ENCODE data around the gene RHOJ. TPM values are rescaled to one million over a fixed set of nuclear protein-coding genes. Genes with fewer than 3 reads are reported as not detected.

RHOJ gene
- total and polyA plus RNA-seq, 10 of the 15 experiments (the other 5 are each of a cell fraction or from before 2014, with no cell fraction given), result not detected

DNA sequence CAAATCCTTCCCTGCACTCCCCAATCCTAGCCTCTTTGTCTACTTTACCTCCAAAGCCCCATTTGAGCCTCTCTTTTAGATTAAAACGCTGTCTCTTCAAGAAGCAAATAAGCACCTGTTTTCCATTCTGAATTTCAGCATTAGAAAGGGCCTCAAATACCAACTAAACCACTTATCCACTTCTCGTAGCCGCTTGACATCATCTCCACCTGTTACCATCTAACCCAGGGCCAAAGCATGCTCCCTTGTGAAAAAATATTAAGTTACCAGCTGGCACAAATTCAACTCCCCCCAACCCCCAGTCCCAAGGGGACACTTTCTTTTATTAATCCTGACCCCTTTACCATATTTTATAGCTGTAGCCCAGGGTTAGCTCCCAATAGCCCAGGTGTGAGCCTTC is 71.4 kb downstream of the RHOJ start:
- Histone ChIP-seq H3K9me3 (replicated peaks; ENCODE audit: control insufficient read depth, insufficient read depth, low read length) (no peaks in the 10 kb centered on the region), H3K36me3 (ENCODE audit: control insufficient read depth in 2 of 2, insufficient read depth in 2 of 2, low read length in 1 of 2) (no peaks in the 10 kb centered on the region), H3K4me2 (ENCODE audit: control insufficient read depth, insufficient read depth) (no peak overlapping the region), H2AFZ (ENCODE audit: control insufficient read depth, low read depth, low read length) (no peak overlapping the region), H4K20me1 (ENCODE audit: control insufficient read depth, insufficient read depth) (no peaks in the 10 kb centered on the region), H3K27ac (ENCODE audit: control insufficient read depth, insufficient read depth) (no peak overlapping the region), H3K79me2 (ENCODE audit: control insufficient read depth, insufficient read depth, low read length) (no peaks in the 10 kb centered on the region), H3K4me3 (no peak overlapping the region), H3K9ac (ENCODE audit: control insufficient read depth, insufficient read depth, low read length) (no peak overlapping the region), H3K27me3 (replicated peaks in 1 of 2; ENCODE audit: control insufficient read depth in 2 of 2, insufficient read depth in 2 of 2, low read length in 1 of 2) (peaks cover 0 to 3% of the 10 kb centered on the region in 2 experiments; a peak in 1 of 4 replicates), H3K4me1 (ENCODE audit: control insufficient read depth, insufficient read depth, low read length) (no peaks in the 10 kb centered on the region)
- ChIA-PET POLR2A (no interaction called here), SMC1A (ENCODE audit: uncharacterized antibody, unreplicated experiment) (interaction anchor here (0.6 to 1.0 kb wide), 2 partner anchors 102 to 1107 kb away, joined by 3 to 4 read pairs; no protein-coding TSS in a partner anchor), RAD21 (ENCODE audit: unreplicated experiment) (interaction anchor here (0.8 to 1.0 kb wide), 2 partner anchors 17 to 1090 kb away, joined by 3 to 5 read pairs; no protein-coding TSS in a partner anchor), CTCF (interaction anchor here (0.7 to 1.7 kb wide), 7 partner anchors 8 to 1111 kb away, joined by 3 to 7 read pairs (median 4); no protein-coding TSS in a partner anchor)
- no peak for TF ChIP-seq POLR2A (IDR thresholded peaks at IDR 0.05; ENCODE audit: low read depth, low read length)
- TF ChIP-seq ZNF274 (IDR thresholded peaks at IDR 0.05; ENCODE audit: insufficient read depth, insufficient read length), result no peak
- TF ChIP-seq, protein P1, sequence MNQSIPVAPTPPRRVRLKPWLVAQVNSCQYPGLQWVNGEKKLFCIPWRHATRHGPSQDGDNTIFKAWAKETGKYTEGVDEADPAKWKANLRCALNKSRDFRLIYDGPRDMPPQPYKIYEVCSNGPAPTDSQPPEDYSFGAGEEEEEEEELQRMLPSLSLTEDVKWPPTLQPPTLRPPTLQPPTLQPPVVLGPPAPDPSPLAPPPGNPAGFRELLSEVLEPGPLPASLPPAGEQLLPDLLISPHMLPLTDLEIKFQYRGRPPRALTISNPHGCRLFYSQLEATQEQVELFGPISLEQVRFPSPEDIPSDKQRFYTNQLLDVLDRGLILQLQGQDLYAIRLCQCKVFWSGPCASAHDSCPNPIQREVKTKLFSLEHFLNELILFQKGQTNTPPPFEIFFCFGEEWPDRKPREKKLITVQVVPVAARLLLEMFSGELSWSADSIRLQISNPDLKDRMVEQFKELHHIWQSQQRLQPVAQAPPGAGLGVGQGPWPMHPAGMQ (IDR thresholded peaks at IDR 0.05; ENCODE audit: borderline replicate concordance), result no peak
- no peak for TF ChIP-seq RAD51 (IDR thresholded peaks at IDR 0.05)
- no peak for TF ChIP-seq SREBF1 (IDR thresholded peaks at IDR 0.05; ENCODE audit: low read length)
- no peak for TF ChIP-seq FOXK2 (IDR thresholded peaks at IDR 0.05)
- no peak for TF ChIP-seq RCOR1 (conservative IDR thresholded peaks at IDR 0.05; ENCODE audit: low read depth, low read length)
- TF ChIP-seq ZZZ3 (IDR thresholded peaks at IDR 0.05; ENCODE audit: control insufficient read depth, insufficient read length, low read depth), result no peak
- no peak for TF ChIP-seq ATF7 (IDR thresholded peaks at IDR 0.05; ENCODE audit: low read depth)
- TF ChIP-seq, protein P2, sequence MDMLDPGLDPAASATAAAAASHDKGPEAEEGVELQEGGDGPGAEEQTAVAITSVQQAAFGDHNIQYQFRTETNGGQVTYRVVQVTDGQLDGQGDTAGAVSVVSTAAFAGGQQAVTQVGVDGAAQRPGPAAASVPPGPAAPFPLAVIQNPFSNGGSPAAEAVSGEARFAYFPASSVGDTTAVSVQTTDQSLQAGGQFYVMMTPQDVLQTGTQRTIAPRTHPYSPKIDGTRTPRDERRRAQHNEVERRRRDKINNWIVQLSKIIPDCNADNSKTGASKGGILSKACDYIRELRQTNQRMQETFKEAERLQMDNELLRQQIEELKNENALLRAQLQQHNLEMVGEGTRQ (IDR thresholded peaks at IDR 0.05; ENCODE audit: borderline replicate concordance, low read depth, low read length), result no peak
- TF ChIP-seq ZNF384 (IDR thresholded peaks at IDR 0.05; ENCODE audit: borderline replicate concordance, low read depth, low read length), result no peak
- no peak for TF ChIP-seq DPF2 (IDR thresholded peaks at IDR 0.05)
- TF ChIP-seq ZNF24 (IDR thresholded peaks at IDR 0.05), result no peak
- TF ChIP-seq NBN (IDR thresholded peaks at IDR 0.05), result no peak
- no peak for TF ChIP-seq ZNF217 (IDR thresholded peaks at IDR 0.05)
- no peak for TF ChIP-seq ZNF622 (IDR thresholded peaks at IDR 0.05)
- TF ChIP-seq BRCA1 (IDR thresholded peaks at IDR 0.05; ENCODE audit: low read depth, low read length), result no peak
- TF ChIP-seq MYC (IDR thresholded peaks at IDR 0.05; ENCODE audit: insufficient read depth, insufficient read length, insufficient replicate concordance, low read length, severe bottlenecking), result no peak
- intact Hi-C loops (cut with micrococcal nuclease; ENCODE audit: unreplicated experiment), result loop anchor here (1.0 to 2.0 kb wide), 3 partner anchors 101 to 1112 kb away; no protein-coding TSS in a partner anchor
- FAIRE-seq (no peak), ATAC-seq (no peak), DNase-seq (ENCODE audit: low read depth, low spot score) (no peak)
- no TSS peak for BruUV-seq (replicated peaks)
- in situ Hi-C loops (cut with MboI), result no loop called here
- WGBS (ENCODE audit: insufficient coverage, insufficient replicate concordance, low lambda C conversion rate, missing lambda C conversion rate), result 50% methylated on average over 3 of the region's 3 CpGs
